HepG2 (cell line): ENCODE results near the gene NOB1. TPM values are rescaled to one million over a fixed set of nuclear protein-coding genes. Genes with fewer than 3 reads are reported as not detected.

Source experiments
- ATAC-seq: fragments of 200-7000 bp; cut with Tn5 transposase; 3 replicates; pipeline ENCODE4 v1.9.1; 2020; ENCODE audit warnings: mild to moderate bottlenecking, moderate library complexity
- BruUV-seq: library from RNA; stranded (reverse); fragments of 400-500 nt; replicated peaks from 2 replicates; lab custom pipeline; 2021; lab: Mats Ljungman, UMichigan
- CTCF ChIA-PET: fragments of 300-600 bp; formaldehyde crosslinking; extraction: SDS; loops from one replicate; lab custom pipeline; 2021; ENCODE audit warnings: low total read pairs, inconsistent platforms, low intra/inter-chr PET ratio; lab: Yijun Ruan, JAX
- POLR2A ChIA-PET: fragments of 350-600 bp; sonication (Branson Sonifier 250); formaldehyde crosslinking; loops from one replicate; lab custom pipeline; 2020; ENCODE audit warnings: antibody characterized with exemption, inconsistent platforms; lab: Yijun Ruan, JAX
- DNase-seq: peaks from one replicate; pipeline ENCODE4 v3.0.0-alpha.2; 2015; ENCODE audit warnings: low spot score
- FAIRE-seq: peaks from 3 replicates; lab custom pipeline; 2011; peaks lifted over from hg19 to GRCh38; lab: Jason Lieb, UNC
- H2AFZ ChIP-seq: one replicate; pipeline ENCODE4 v1.6.1; 2011; ENCODE audit warnings: low read length, inconsistent platforms
- H3K27ac ChIP-seq: fragments of 300-600 bp; 3 replicates; pipeline ENCODE4 v1.8.0; 2011; ENCODE audit warnings: mixed run types, mild to moderate bottlenecking, mixed read lengths, low read length, inconsistent platforms; ENCODE audit not compliant: insufficient read depth; ENCODE audit errors: extremely low read length
- H3K27me3 ChIP-seq, 2 experiments: fragments of 200-600 bp in 1 of 2; 2 replicates in 1 of 2; 3 replicates in 1 of 2; pipeline versions ENCODE4 v1.6.0 to v1.8.0; 2011; ENCODE audit warnings: low read length in 2 of 2, mild to moderate bottlenecking in 2 of 2, moderate library complexity in 2 of 2, inconsistent platforms in 1 of 2; ENCODE audit not compliant: insufficient read depth in 2 of 2, control insufficient read depth in 1 of 2
- H3K36me3 ChIP-seq, 2 experiments: fragments of 200-600 bp in 1 of 2; replicated peaks in 1 of 2; 2 replicates in 1 of 2; 3 replicates in 1 of 2; pipeline versions ENCODE4 v1.5.1 to v1.8.0; 2011; ENCODE audit warnings: low read length in 2 of 2, inconsistent platforms in 1 of 2; ENCODE audit not compliant: insufficient read depth in 2 of 2, control insufficient read depth in 1 of 2
- H3K4me1 ChIP-seq: 2 replicates; pipeline ENCODE4 v1.5.1; 2012; ENCODE audit warnings: low read length, inconsistent platforms; ENCODE audit not compliant: insufficient read depth
- H3K4me2 ChIP-seq: 2 replicates; pipeline ENCODE4 v1.6.0; 2011; ENCODE audit warnings: low read depth, low read length, inconsistent platforms
- H3K4me3 ChIP-seq, 3 experiments: fragments of 200-600 bp in 1 of 3; sonication (generic), shearing (Covaris generic) in 1 of 3; replicated peaks in 1 of 3; 2 replicates each; pipeline ENCODE4 v1.5.1; 2011 to 2016; ENCODE audit warnings: low read length in 3 of 3, inconsistent platforms in 2 of 3, low read depth in 2 of 3, mild to moderate bottlenecking in 2 of 3, control low read depth in 1 of 3, mixed read lengths in 1 of 3; ENCODE audit not compliant: insufficient read depth in 1 of 3
- H3K79me2 ChIP-seq: one replicate; pipeline ENCODE4 v1.6.1; 2011; ENCODE audit warnings: low read length, inconsistent platforms; ENCODE audit not compliant: insufficient read depth
- H3K9ac ChIP-seq: 2 replicates; pipeline ENCODE4 v1.6.0; 2011; ENCODE audit warnings: mild to moderate bottlenecking, low read depth, low read length, inconsistent platforms; ENCODE audit not compliant: insufficient read depth
- H3K9me3 ChIP-seq: 2 replicates; pipeline ENCODE4 v1.5.1; 2012; ENCODE audit warnings: mild to moderate bottlenecking, low read length
- H4K20me1 ChIP-seq: 2 replicates; pipeline ENCODE4 v1.6.0; 2011; ENCODE audit warnings: inconsistent platforms, mild to moderate bottlenecking, low read length, moderate library complexity; ENCODE audit not compliant: insufficient read depth
- CEBPB ChIP-seq: IDR thresholded peaks from 2 replicates; pipeline ENCODE4 v1.6.1; 2011; ENCODE audit warnings: low read depth, low read length, improper control_type of control experiment, borderline replicate concordance
- CHD4 ChIP-seq: fragments of 200-600 bp; sonication (generic); IDR thresholded peaks from 2 replicates; pipeline ENCODE4 v1.7.0; 2017; ENCODE audit warnings: mild to moderate bottlenecking, low read length, borderline replicate concordance
- ETV6 ChIP-seq: sonication (generic); formaldehyde crosslinking; conservative IDR thresholded peaks from 2 replicates; pipeline ENCODE4 v1.4.0; 2020; ENCODE audit warnings: missing genetic modification reagents
- GLI4 ChIP-seq: sonication (generic); formaldehyde crosslinking; IDR thresholded peaks from 2 replicates; pipeline ENCODE4 v1.5.1; 2020; ENCODE audit warnings: missing genetic modification reagents, mild to moderate bottlenecking, moderate library complexity, borderline replicate concordance
- HDAC6 ChIP-seq: fragments of 200-600 bp; sonication (generic); IDR thresholded peaks from 2 replicates; pipeline ENCODE4 v1.7.0; 2017; ENCODE audit warnings: mild to moderate bottlenecking, antibody characterized with exemption, low read length, low read depth
- KAT7 ChIP-seq: IDR thresholded peaks from 2 replicates; pipeline ENCODE4 v1.6.1; 2018; ENCODE audit warnings: borderline replicate concordance, missing compliant biosample characterization
- MXD4 ChIP-seq: IDR thresholded peaks from 2 replicates; pipeline ENCODE4 v1.6.1; 2016; ENCODE audit warnings: mild to moderate bottlenecking, missing biosample characterization, missing genetic modification reagents
- MXI1 ChIP-seq: IDR thresholded peaks from 3 replicates; pipeline ENCODE4 v1.6.1; 2012; ENCODE audit warnings: low read depth, low read length, inconsistent platforms, borderline replicate concordance
- RBAK ChIP-seq: sonication (generic); formaldehyde crosslinking; IDR thresholded peaks from 2 replicates; pipeline ENCODE4 v1.5.1; 2020; ENCODE audit warnings: mild to moderate bottlenecking, missing genetic modification reagents
- RCOR2 ChIP-seq: IDR thresholded peaks from 2 replicates; pipeline ENCODE4 v1.6.1; 2016; ENCODE audit warnings: missing biosample characterization, missing genetic modification reagents
- RELA ChIP-seq: sonication (generic); formaldehyde crosslinking; IDR thresholded peaks from 2 replicates; pipeline ENCODE4 v1.4.0; 2020; ENCODE audit warnings: missing genetic modification reagents
- SIX1 ChIP-seq: sonication (generic); formaldehyde crosslinking; IDR thresholded peaks from 2 replicates; pipeline ENCODE4 v1.4.0; 2020; ENCODE audit warnings: missing genetic modification reagents, borderline replicate concordance
- SMAD9 ChIP-seq: sonication (generic); formaldehyde crosslinking; IDR thresholded peaks from 2 replicates; pipeline ENCODE4 v1.5.1; 2020; ENCODE audit warnings: mild to moderate bottlenecking, missing genetic modification reagents
- SRSF9 ChIP-seq: fragments of 200-400 bp; formaldehyde crosslinking; IDR thresholded peaks from 2 replicates; pipeline ENCODE4 v1.6.1; 2018; ENCODE audit warnings: borderline replicate concordance, mild to moderate bottlenecking, low read depth, low read length; ENCODE audit not compliant: insufficient read depth, poor library complexity, severe bottlenecking
- ZBTB20 ChIP-seq: sonication (generic); formaldehyde crosslinking; IDR thresholded peaks from 2 replicates; pipeline ENCODE4 v1.8.1; 2023; ENCODE audit warnings: missing genetic modification reagents, low read depth, mild to moderate bottlenecking, borderline replicate concordance
- ZNF556 ChIP-seq: sonication (generic); formaldehyde crosslinking; IDR thresholded peaks from 2 replicates; pipeline ENCODE4 v1.4.0; 2020; ENCODE audit warnings: mild to moderate bottlenecking, missing genetic modification reagents, borderline replicate concordance
- ZNF652 ChIP-seq: IDR thresholded peaks from 2 replicates; pipeline ENCODE4 v1.6.1; 2016; ENCODE audit warnings: low read depth, borderline replicate concordance
- ZNF850 ChIP-seq: sonication (generic); formaldehyde crosslinking; conservative IDR thresholded peaks from 2 replicates; pipeline ENCODE4 v1.9.0; 2021; ENCODE audit warnings: mild to moderate bottlenecking, missing genetic modification reagents
- ZNF883 ChIP-seq: sonication (generic); formaldehyde crosslinking; IDR thresholded peaks from 2 replicates; pipeline ENCODE4 v1.5.1; 2020; ENCODE audit warnings: mild to moderate bottlenecking, missing genetic modification reagents; ENCODE audit errors: not compliant biosample characterization
- WGBS: methylation state at CpG from one replicate; pipeline ENCODE4 v1.1.6; 2017; ENCODE audit warnings: low lambda C conversion rate; 5-methylcytosine and 5-hydroxymethylcytosine counted together
- in situ Hi-C: cut with HindIII; loops from 2 replicates; pipeline ENCODE4 v1.10.0; 2017; ENCODE audit warnings: low pct_unique_long_range_greater_than_20kb; ENCODE audit not compliant: extremely low pct_ligation_motif_present
- intact Hi-C: fragments of 100-400 bp; cut with micrococcal nuclease; formaldehyde crosslinking; loops from one replicate; pipeline ENCODE4 v1.10.0; 2022; ENCODE audit not compliant: unreplicated experiment
- polyA plus RNA-seq, 8 experiments: library from polyadenylated mRNA; depleted of rRNA in 3 of 8; stranded (reverse) in 7 of 8; unstranded in 1 of 8; fragments of >200 nt; fragmentation: Illumina TruSeq in 4 of 8; extraction: Trizol in 4 of 8; gene quantifications; 2 replicates each; pipeline versions ENCODE4 v1.2.1 to v1.2.3, GENCODE V29; 2011 to 2016; ENCODE audit warnings: low read depth in 4 of 8, missing spikeins in 1 of 8, mixed read lengths in 1 of 8; ENCODE audit not compliant: insufficient read depth in 1 of 8
- total RNA-seq, 5 experiments: library from RNA; depleted of rRNA; stranded (reverse); fragments of >200 nt; fragmentation: Illumina TruSeq; extraction: Trizol; gene quantifications; 2 replicates each; pipeline ENCODE4 v1.2.3, GENCODE V29; 2016; ENCODE audit warnings: low read depth in 1 of 5
- TF ChIP-seq, protein P1 (sequence below): IDR thresholded peaks from 2 replicates; pipeline ENCODE4 v1.6.1; 2018; ENCODE audit warnings: missing genetic modification reagents, mild to moderate bottlenecking, missing compliant biosample characterization
- TF ChIP-seq, protein P2 (sequence below): sonication (generic); formaldehyde crosslinking; IDR thresholded peaks from 2 replicates; pipeline ENCODE4 v1.4.0; 2020; ENCODE audit warnings: mild to moderate bottlenecking, low read depth, missing genetic modification reagents
- TF ChIP-seq, protein P3 (sequence below): sonication (generic); formaldehyde crosslinking; conservative IDR thresholded peaks from 2 replicates; pipeline ENCODE4 v1.4.0; 2020; ENCODE audit warnings: missing genetic modification reagents

Gene NOB1
- total and polyA plus RNA-seq, 2 of the 13 experiments (the other 11 are each of a cell fraction or from before 2014, with no cell fraction given) = 47.1 to 162 TPM

DNA sequence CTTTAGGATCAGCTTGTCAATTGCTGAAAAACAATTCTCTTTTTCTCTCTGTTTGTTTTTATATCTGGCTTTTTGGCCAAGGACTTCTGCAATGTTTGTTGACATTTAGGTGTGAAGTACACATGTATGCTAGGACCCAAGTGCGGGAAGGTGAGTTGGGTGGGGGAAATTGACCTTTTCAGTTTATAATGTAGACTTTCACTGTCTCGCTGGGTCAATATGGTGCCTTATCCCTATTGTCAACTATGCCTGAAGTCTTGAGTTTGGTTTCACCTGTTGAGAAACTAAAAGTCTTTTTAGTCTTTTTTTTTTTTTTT, 16.9 kb upstream of the NOB1 start (continued):
- TF ChIP-seq CHD4 (no peak), ETV6 (CRISPR knock-in tag) (no peak), CEBPB (no peak)
- TF ChIP-seq, protein P1, sequence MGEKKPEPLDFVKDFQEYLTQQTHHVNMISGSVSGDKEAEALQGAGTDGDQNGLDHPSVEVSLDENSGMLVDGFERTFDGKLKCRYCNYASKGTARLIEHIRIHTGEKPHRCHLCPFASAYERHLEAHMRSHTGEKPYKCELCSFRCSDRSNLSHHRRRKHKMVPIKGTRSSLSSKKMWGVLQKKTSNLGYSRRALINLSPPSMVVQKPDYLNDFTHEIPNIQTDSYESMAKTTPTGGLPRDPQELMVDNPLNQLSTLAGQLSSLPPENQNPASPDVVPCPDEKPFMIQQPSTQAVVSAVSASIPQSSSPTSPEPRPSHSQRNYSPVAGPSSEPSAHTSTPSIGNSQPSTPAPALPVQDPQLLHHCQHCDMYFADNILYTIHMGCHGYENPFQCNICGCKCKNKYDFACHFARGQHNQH (CRISPR knock-in tag) = no peak

DNA sequence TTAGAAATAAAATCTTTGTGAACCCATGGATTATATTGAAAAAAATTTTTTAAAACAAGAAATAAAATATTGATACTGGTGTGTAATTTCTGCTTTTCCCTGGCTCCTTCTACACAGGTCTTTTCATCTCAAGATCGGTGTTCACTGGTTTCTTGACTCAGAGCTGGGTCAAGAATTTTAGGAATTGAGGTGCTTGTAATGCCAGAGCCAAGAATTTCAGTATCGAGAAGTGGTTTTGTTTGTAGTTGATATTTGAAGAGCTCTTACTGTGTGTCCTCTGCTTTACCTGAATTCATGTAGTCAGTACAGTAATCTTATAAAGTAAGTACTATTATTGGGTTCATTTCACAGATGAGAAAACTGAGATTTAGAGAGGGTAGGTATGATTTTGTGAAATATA, 14.7 kb upstream of the NOB1 start:
- no peaks in the 10 kb centered on the region for H3K27me3 ChIP-seq
- BruUV-seq = no TSS peak
- no peak for DNase-seq
- H3K4me3 ChIP-seq = no peak overlapping the region
- no peak overlapping the region for H3K4me2 ChIP-seq
- H3K9me3 ChIP-seq = no peaks in the 10 kb centered on the region
- TF ChIP-seq KAT7 (CRISPR knock-in tag) (no peak), RELA (CRISPR knock-in tag) (no peak), RCOR2 (CRISPR knock-in tag) (no peak), HDAC6 (no peak), ZNF652 (CRISPR knock-in tag) (no peak), SMAD9 (CRISPR knock-in tag) (no peak), ZNF556 (CRISPR knock-in tag) (no peak), GLI4 (no peak), MXD4 (CRISPR knock-in tag) (no peak), ZNF883 (CRISPR knock-in tag) (no peak), SRSF9 (no peak), ZBTB20 (no peak), MXI1 (no peak), SIX1 (CRISPR knock-in tag) (no peak), ZNF850 (CRISPR knock-in tag) (no peak), RBAK (CRISPR knock-in tag) (no peak)
- TF ChIP-seq, protein P2, sequence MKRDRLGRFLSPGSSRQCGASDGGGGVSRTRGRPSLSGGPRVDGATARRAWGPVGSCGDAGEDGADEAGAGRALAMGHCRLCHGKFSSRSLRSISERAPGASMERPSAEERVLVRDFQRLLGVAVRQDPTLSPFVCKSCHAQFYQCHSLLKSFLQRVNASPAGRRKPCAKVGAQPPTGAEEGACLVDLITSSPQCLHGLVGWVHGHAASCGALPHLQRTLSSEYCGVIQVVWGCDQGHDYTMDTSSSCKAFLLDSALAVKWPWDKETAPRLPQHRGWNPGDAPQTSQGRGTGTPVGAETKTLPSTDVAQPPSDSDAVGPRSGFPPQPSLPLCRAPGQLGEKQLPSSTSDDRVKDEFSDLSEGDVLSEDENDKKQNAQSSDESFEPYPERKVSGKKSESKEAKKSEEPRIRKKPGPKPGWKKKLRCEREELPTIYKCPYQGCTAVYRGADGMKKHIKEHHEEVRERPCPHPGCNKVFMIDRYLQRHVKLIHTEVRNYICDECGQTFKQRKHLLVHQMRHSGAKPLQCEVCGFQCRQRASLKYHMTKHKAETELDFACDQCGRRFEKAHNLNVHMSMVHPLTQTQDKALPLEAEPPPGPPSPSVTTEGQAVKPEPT (CRISPR knock-in tag) = no peak
- TF ChIP-seq, protein P3, sequence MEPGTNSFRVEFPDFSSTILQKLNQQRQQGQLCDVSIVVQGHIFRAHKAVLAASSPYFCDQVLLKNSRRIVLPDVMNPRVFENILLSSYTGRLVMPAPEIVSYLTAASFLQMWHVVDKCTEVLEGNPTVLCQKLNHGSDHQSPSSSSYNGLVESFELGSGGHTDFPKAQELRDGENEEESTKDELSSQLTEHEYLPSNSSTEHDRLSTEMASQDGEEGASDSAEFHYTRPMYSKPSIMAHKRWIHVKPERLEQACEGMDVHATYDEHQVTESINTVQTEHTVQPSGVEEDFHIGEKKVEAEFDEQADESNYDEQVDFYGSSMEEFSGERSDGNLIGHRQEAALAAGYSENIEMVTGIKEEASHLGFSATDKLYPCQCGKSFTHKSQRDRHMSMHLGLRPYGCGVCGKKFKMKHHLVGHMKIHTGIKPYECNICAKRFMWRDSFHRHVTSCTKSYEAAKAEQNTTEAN (CRISPR knock-in tag) = no peak
- no peak overlapping the region for H3K27ac ChIP-seq
- CTCF ChIA-PET = no interaction called here
- intact Hi-C loops = no loop called here
- no peak overlapping the region for H3K9ac ChIP-seq
- H3K79me2 ChIP-seq = peaks cover 69% of the 10 kb centered on the region
- H4K20me1 ChIP-seq = no peaks in the 10 kb centered on the region
- H3K4me1 ChIP-seq = peaks cover 79% of the 10 kb centered on the region
- no peak for FAIRE-seq
- 57% methylated on average over 2 of the region's 2 CpGs for WGBS
- in situ Hi-C loops = no loop called here
- H2AFZ ChIP-seq = no peak overlapping the region
- no peaks in the 10 kb centered on the region; a peak in 1 of 5 replicates for H3K36me3 ChIP-seq
- POLR2A ChIA-PET = interaction anchor here (0.6 to 0.9 kb wide), 3 partner anchors 15 to 44 kb away, joined by 3 read pairs; partner anchors contain the start of gene NOB1
- no peak for ATAC-seq
